GM13977 (cell line): ENCODE measurements around the gene MXD3.

Experiments used
- DNase-seq: peaks from one replicate; pipeline ENCODE4 v3.0.0; 2012; ENCODE audit warnings: low spot score
- in situ Hi-C: fragments of 300-500 bp; cut with MboI; formaldehyde crosslinking; loops from one replicate; pipeline ENCODE4 v1.12.0; 2022; ENCODE audit warnings: low sequenced_read_pairs, low pct_unique_long_range_greater_than_20kb, mixed read lengths, inconsistent platforms; ENCODE audit not compliant: unreplicated experiment
- TF ChIP-seq, protein P1 (sequence below): IDR thresholded peaks from 2 replicates; pipeline ENCODE4 v1.5.1; 2012; ENCODE audit warnings: mild to moderate bottlenecking, control low read depth; ENCODE audit not compliant: insufficient read depth; ENCODE audit errors: extremely low read depth, missing control alignments

Gene MXD3

DNA sequence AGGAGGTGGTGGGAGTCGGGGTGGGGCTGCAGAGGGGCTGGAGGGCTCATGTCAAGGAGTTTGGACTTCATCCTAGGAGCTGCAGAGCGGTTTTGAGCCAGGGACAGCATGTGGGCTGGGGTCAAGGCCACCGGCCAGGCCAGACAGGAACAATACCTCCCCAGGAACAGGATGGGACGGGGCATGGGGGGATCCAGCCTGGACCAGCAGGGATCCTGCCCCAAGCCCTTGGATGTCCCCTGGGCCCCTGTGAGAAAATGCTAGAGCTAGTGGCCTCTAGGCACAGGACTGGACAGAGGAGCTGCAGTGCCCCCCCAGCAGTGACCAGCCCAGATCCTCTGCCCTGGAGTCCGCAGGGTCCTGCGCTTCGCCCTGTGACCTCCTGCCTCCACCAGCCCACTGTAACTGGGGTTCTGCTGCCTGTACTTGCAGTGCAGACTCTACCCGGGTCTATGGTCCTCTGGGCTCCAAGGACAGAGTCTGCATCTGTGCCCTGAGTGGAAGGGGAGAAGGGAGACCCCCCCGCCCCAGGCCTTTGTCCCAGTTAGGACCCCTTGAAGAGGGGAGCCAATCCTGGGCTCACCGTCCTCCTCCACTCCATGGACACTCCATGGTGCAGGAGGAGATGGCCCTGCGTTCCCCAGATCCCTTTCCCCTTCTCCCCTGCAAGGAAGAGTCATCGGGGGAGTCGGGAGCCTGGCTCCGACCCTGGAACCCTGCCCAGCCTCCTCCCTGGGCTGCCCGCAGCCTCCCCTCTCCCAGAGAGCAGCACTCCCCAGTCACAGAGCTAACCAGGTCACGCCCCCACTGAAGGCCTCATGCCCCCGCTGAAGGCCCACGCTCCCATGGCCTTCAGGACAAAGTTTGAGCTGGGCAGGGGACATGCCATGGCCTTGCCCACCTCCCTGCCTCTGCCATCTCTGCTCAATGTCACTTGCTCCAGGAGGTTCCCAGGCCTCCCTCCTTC lies 3.0 kb upstream of the MXD3 start:
- DNase-seq, result no peak
- TF ChIP-seq, protein P1, sequence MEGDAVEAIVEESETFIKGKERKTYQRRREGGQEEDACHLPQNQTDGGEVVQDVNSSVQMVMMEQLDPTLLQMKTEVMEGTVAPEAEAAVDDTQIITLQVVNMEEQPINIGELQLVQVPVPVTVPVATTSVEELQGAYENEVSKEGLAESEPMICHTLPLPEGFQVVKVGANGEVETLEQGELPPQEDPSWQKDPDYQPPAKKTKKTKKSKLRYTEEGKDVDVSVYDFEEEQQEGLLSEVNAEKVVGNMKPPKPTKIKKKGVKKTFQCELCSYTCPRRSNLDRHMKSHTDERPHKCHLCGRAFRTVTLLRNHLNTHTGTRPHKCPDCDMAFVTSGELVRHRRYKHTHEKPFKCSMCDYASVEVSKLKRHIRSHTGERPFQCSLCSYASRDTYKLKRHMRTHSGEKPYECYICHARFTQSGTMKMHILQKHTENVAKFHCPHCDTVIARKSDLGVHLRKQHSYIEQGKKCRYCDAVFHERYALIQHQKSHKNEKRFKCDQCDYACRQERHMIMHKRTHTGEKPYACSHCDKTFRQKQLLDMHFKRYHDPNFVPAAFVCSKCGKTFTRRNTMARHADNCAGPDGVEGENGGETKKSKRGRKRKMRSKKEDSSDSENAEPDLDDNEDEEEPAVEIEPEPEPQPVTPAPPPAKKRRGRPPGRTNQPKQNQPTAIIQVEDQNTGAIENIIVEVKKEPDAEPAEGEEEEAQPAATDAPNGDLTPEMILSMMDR, result no peak
- in situ Hi-C loops, result no loop called here

DNA sequence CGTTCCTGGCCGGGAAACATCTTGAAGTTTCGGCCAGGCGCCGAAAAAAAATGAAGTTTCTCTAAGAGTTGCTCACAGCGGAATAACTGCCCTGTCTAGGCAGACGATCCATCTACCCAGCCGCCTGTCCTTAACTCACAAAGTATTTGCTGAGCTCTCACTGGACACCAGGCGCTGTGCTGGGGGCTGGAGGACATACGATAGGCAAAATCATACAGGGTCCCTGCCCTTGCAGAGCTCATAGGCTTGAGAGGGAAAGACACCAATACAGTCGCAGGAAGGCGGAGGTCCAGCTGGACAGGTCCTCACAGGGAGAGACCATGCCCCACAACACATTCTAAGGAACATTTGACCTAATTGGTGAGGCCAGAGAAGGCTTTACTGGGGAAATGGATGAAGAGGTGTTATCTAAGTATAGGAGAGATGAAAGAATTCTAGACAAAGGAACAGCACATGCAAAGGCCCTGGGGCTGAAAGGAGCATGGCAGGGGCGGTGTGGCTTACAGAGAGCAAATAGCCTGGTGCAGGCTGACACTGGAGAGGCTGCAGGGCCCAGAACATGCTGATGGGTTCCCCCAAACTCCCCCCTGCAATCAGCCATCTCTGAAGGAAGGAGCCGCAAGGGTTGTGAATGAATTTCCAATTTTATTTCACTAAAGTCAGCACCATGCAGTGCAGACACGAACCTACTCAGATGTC lies 2.0 kb upstream of the MXD3 start:
- in situ Hi-C loops, result no loop called here
- TF ChIP-seq, protein P1, result no peak
- DNase-seq, result no peak

DNA sequence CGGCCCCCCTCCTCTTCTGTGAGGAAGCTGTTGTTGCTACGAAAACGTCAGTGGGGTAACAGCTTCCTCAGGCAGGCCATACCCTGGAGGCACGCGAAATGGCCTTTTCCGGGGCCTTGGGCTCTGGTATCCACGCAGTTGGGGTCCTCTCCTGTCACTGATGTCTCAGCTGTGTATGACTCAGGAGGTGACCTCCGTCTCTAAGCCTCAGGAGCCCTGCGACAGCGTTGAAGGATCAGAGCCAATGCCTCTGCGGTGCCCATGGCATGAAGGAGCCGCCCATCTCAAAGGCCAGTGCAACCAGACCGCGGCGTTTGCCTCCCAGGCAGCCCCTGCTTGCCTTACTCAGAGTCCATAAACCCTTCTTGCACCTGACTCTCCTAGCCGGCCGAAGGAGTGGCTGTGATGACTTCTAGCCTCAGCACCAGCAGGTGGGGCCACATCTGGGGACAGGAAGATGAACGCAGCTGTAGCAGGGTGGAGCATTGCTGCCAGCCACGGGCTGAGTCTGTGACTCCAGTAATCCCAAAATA lies 1.0 kb upstream of the MXD3 start:
- no peak for DNase-seq
- TF ChIP-seq, protein P1, result peak; percentile 34
- in situ Hi-C loops, result no loop called here

DNA sequence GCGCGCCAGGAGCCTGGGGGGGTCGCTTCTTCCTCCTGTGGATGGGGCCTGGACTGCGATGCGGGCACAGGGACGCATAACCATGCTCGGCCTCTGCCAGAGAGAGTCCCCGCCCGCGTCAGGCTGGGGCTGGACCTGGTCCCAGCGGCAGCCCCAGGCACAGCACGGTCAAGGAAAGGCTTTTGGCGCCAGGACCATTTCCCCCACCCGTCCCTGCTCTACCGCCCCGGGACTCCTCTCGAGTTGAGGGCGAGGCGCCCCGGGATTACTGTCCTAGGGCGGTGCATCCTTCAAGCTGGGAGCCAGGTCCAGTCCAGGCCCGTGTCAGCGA lies 341 bp downstream of the MXD3 start:
- in situ Hi-C loops, result no loop called here
- TF ChIP-seq, protein P1, result no peak
- no peak for DNase-seq

DNA sequence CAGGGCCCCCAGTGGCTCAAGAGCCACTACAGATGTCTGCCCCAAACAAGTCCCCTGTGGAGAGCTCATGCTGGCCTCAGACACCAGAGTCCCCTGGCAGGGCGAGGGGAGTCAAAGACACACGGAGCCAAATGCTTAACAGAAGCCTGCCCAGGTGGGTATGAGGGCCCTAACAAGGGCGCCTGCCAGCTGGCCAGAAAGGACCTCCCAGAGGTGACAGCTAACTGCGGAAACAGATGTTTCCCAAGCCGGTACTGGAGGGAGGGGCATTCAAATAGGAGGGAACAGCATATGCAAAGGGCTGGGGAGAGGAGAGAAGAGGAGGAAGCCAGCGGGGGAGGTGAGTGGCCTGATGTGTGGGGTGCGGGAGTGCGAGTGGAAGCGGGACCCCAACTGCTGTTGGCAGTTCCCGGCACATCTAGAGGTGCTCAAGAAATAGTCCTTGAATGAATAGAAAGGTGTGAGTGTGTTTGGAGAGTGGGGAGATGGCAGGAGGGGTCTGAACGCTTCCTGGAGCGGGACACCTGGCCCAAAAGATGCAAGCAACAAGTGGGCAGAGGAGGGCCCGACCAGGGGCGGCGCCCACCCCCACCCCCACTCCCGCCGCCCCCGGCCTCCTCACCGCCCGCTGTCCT lies 824 bp downstream of the MXD3 start:
- in situ Hi-C loops, result no loop called here
- DNase-seq, result no peak
- TF ChIP-seq, protein P1, result no peak

DNA sequence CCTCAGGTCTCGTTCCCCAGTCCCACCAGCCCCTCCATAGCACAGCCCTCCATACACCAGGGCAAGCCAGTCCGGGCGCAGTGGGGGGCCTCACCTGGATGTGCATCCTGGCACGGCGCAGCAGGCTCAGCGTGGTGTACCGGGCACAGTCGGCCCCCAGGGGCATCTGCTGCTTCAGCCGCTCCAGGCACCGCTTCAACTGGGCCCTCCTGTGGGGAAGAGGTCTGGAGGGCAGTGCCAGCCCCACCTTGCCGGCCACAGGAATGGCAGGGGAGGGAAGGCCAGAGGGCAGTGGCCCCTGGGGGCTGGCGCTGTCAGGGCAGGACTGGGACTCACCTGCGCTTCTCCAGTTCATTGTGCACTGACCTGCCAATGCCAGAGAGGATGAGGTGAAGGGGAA lies 1.4 kb downstream of the MXD3 start:
- no peak for DNase-seq
- in situ Hi-C loops, result no loop called here
- TF ChIP-seq, protein P1, result no peak
